ENCODE data around the gene ERCC1.

GRCh38 chr19:45424191-45425058 lies 708 bp upstream of the ERCC1 start:
- no peak for TF ChIP-seq CTCF (IDR thresholded peaks at IDR 0.05)
- TF ChIP-seq MAX (IDR thresholded peaks at IDR 0.05): no peak
- 0 out of 2 replicates have a peak, but pooled peaks have one; percentile 6 for TF ChIP-seq ESRRA (IDR thresholded peaks at IDR 0.05; ENCODE audit: borderline replicate concordance, low read length)
- no peak for TF ChIP-seq POLR2AphosphoS2 (conservative IDR thresholded peaks at IDR 0.05; ENCODE audit: low read length)
- TF ChIP-seq CEBPB (IDR thresholded peaks at IDR 0.05): no peak; a peak in 1 of 4 replicates
- TF ChIP-seq FOXS1 (CRISPR knock-in tag; IDR thresholded peaks at IDR 0.05): no peak; the same call in 1 of the 2 replicates

Data from A549 (cell line).